ENCODE data around the gene SLC39A3.

- TF ChIP-seq, protein P1, sequence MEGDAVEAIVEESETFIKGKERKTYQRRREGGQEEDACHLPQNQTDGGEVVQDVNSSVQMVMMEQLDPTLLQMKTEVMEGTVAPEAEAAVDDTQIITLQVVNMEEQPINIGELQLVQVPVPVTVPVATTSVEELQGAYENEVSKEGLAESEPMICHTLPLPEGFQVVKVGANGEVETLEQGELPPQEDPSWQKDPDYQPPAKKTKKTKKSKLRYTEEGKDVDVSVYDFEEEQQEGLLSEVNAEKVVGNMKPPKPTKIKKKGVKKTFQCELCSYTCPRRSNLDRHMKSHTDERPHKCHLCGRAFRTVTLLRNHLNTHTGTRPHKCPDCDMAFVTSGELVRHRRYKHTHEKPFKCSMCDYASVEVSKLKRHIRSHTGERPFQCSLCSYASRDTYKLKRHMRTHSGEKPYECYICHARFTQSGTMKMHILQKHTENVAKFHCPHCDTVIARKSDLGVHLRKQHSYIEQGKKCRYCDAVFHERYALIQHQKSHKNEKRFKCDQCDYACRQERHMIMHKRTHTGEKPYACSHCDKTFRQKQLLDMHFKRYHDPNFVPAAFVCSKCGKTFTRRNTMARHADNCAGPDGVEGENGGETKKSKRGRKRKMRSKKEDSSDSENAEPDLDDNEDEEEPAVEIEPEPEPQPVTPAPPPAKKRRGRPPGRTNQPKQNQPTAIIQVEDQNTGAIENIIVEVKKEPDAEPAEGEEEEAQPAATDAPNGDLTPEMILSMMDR (IDR thresholded peaks at IDR 0.05) = no peak
- TF ChIP-seq ZFX (IDR thresholded peaks at IDR 0.05; ENCODE audit: borderline replicate concordance) = no peak
These were observed 38.3 kb downstream of the SLC39A3 start for GRCh38 chr19:2701361-2702169.
